ENCODE measurements around the gene RAB15. TPM values are rescaled to one million over a fixed set of nuclear protein-coding genes. Genes with fewer than 3 reads are reported as not detected.

RAB15 gene
- polyA plus RNA-seq, 3 donors = 0.09 to 0.14 (median 0.09) TPM

DNA sequence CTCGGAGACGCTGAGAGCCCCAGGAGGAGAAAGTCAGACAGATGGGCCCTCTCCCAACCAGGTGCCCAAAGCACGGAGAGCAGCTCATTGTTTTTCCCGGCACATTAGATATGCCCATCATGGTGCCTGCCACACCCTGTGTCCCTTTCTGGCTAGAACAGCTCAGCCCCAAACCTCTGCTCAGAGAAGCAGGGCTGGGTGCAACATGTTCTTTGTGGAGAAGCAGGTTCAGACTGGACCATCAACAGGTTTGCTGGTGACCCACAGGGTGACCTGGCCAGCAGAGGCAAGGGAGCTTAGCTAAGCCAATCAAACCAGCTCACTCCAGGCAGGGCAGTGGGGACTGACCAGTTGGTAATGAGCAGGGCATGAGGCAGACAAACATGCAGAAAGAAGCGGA lies 13.4 kb downstream of the RAB15 start:
- 100% methylated on average over 5 of the region's 5 CpGs for WGBS (ENCODE audit: insufficient coverage)
- H3K9ac ChIP-seq (ENCODE audit: insufficient read depth, low read length, poor library complexity, severe bottlenecking) = no peak overlapping the region
- no peaks in the 10 kb centered on the region for H3K4me1 Mint-ChIP-seq

DNA sequence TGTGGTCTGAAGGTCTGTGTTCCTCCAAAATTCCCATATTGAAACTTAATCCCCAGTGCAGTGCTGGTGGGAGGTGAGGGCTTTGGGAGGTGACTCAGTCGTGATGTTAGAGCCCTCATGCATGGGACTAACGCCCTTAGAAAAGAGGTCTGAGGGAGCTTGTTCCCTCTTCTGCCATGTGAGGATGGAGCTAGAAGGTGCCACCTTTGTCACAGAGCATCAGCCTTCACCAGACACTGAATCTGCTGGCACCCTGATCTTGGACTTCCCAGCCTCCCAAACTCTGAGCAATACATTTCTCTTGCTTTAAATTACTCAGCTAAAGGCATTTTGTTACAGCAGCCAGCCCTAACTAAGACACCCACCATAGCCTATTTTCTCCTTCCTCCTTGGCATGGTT lies 13.9 kb downstream of the RAB15 start:
- peaks cover 0 to 3% (median 0%) of the 10 kb centered on the region in 3 donors for H3K27me3 Mint-ChIP-seq (ENCODE audit: low read depth in 3 of 3)
- no peaks in the 10 kb centered on the region for H3K36me3 ChIP-seq (replicated peaks in 1 of 2; ENCODE audit: control insufficient read depth in 1 of 2, insufficient read depth in 2 of 2, low read length in 2 of 2)
- H3K9me3 Mint-ChIP-seq = peaks cover 0 to 1% (median 0%) of the 10 kb centered on the region in 7 donors
- no peaks in the 10 kb centered on the region for H3K27me3 ChIP-seq (ENCODE audit: control insufficient read depth in 2 of 2, insufficient read depth in 2 of 2, low read length in 2 of 2)
- peaks cover 4 to 14% of the 10 kb centered on the region in 2 donors for H3K36me3 Mint-ChIP-seq
- no peaks in the 10 kb centered on the region for H3K79me2 ChIP-seq (ENCODE audit: insufficient read depth, low read length)
- no peaks in the 10 kb centered on the region for H4K20me1 ChIP-seq (ENCODE audit: insufficient read depth, low read length)
- H3K9ac ChIP-seq (ENCODE audit: insufficient read depth, low read length, poor library complexity, severe bottlenecking) = no peak overlapping the region
- no peak for DNase-seq
- no peaks in the 10 kb centered on the region for H3K9me3 ChIP-seq (replicated peaks in 1 of 2; ENCODE audit: control insufficient read depth in 1 of 2, insufficient read depth in 1 of 2, low read length in 2 of 2)
- no CpG with 5 or more reads among the region's 2 CpGs for WGBS (ENCODE audit: insufficient coverage)
- intact Hi-C loops (cut with micrococcal nuclease) = no loop called here
- H3K4me1 ChIP-seq (ENCODE audit: control insufficient read depth in 1 of 2, insufficient read depth in 2 of 2, low read length in 2 of 2) = no peaks in the 10 kb centered on the region
- no peak overlapping the region for H3K4me3 Mint-ChIP-seq
- no peak overlapping the region for H3K4me2 ChIP-seq (replicated peaks; ENCODE audit: extremely low read depth, low read length, poor library complexity, severe bottlenecking)
- TF ChIP-seq CTCF (IDR thresholded peaks at IDR 0.05) = no peak
- H2AFZ ChIP-seq (ENCODE audit: insufficient read depth, low read depth, low read length, poor library complexity, severe bottlenecking) = no peak overlapping the region
- H3K4me1 Mint-ChIP-seq = no peaks in the 10 kb centered on the region
- no peak overlapping the region for H3K4me3 ChIP-seq (replicated peaks in 1 of 3; ENCODE audit: low read depth in 2 of 3, low read length in 3 of 3)
- no peak overlapping the region for H3K27ac ChIP-seq (ENCODE audit: low read depth in 1 of 2, low read length in 2 of 2)
- no peak overlapping the region for H3K27ac Mint-ChIP-seq

More for the DNA sequence above, 13.4 kb downstream of the RAB15 start:
- H3K4me1 ChIP-seq (ENCODE audit: control insufficient read depth in 1 of 2, insufficient read depth in 2 of 2, low read length in 2 of 2) = no peaks in the 10 kb centered on the region
- Mint-ChIP-seq H3K36me3 (peaks cover 4 to 12% of the 10 kb centered on the region in 2 donors), H3K4me3 (no peak overlapping the region), H3K9me3 (no peaks in the 10 kb centered on the region), H3K27me3 (ENCODE audit: low read depth in 3 of 3) (peaks cover 0 to 5% (median 0%) of the 10 kb centered on the region in 3 donors), H3K27ac (no peak overlapping the region)
- H3K27me3 ChIP-seq (ENCODE audit: control insufficient read depth in 2 of 2, insufficient read depth in 2 of 2, low read length in 2 of 2) = no peaks in the 10 kb centered on the region
- no peak overlapping the region for H2AFZ ChIP-seq (ENCODE audit: insufficient read depth, low read depth, low read length, poor library complexity, severe bottlenecking)
- no peaks in the 10 kb centered on the region for H3K36me3 ChIP-seq (replicated peaks in 1 of 2; ENCODE audit: control insufficient read depth in 1 of 2, insufficient read depth in 2 of 2, low read length in 2 of 2)
- TF ChIP-seq CTCF (IDR thresholded peaks at IDR 0.05) = no peak
- no peak overlapping the region for H3K4me3 ChIP-seq (replicated peaks in 1 of 3; ENCODE audit: low read depth in 2 of 3, low read length in 3 of 3)
- intact Hi-C loops (cut with micrococcal nuclease) = no loop called here
- no peak for DNase-seq
- H4K20me1 ChIP-seq (ENCODE audit: insufficient read depth, low read length) = no peaks in the 10 kb centered on the region
- H3K27ac ChIP-seq (ENCODE audit: low read depth in 1 of 2, low read length in 2 of 2) = no peak overlapping the region
- no peak overlapping the region for H3K4me2 ChIP-seq (replicated peaks; ENCODE audit: extremely low read depth, low read length, poor library complexity, severe bottlenecking)
- H3K9me3 ChIP-seq (replicated peaks in 1 of 2; ENCODE audit: control insufficient read depth in 1 of 2, insufficient read depth in 1 of 2, low read length in 2 of 2) = no peaks in the 10 kb centered on the region
- H3K79me2 ChIP-seq (ENCODE audit: insufficient read depth, low read length) = no peaks in the 10 kb centered on the region
